Subcutaneous abdominal adipose tissue (tissue), 5 donors: ENCODE data around the gene GBE1.
A peak's percentile ranks its signal among the peaks of the same experiment; 100 is the strongest.
"Not testable (repeated sequence)": the region's sequence is repeated elsewhere in the genome, so short reads cannot be mapped to it uniquely, and the experiment has no call there.

Source experiments
- H3K27ac ChIP-seq: one replicate; pipeline ENCODE4 v1.7.0; 2013; ENCODE audit warnings: low read depth, mild to moderate bottlenecking, inconsistent platforms, low read length, moderate library complexity
- H3K27me3 ChIP-seq, 5 donors: one replicate each; pipeline ENCODE4 v1.7.0; 2013; ENCODE audit warnings: low read length in 5 of 5, inconsistent platforms in 1 of 5; ENCODE audit not compliant: control insufficient read depth in 5 of 5, insufficient read depth in 4 of 5
- H3K36me3 ChIP-seq, 5 donors: one replicate each; pipeline ENCODE4 v1.7.0; 2013; ENCODE audit warnings: low read length in 5 of 5; ENCODE audit not compliant: control insufficient read depth in 5 of 5, insufficient read depth in 5 of 5
- H3K4me1 ChIP-seq, 5 donors: one replicate each; pipeline ENCODE4 v1.7.0; 2013; ENCODE audit warnings: low read length in 5 of 5, mild to moderate bottlenecking in 3 of 5, moderate library complexity in 1 of 5; ENCODE audit not compliant: control insufficient read depth in 5 of 5, insufficient read depth in 5 of 5
- H3K4me3 ChIP-seq, 5 donors: one replicate each; pipeline ENCODE4 v1.7.0; 2013; ENCODE audit warnings: low read length in 5 of 5, low read depth in 1 of 5
- H3K9ac ChIP-seq, 5 donors: one replicate each; pipeline ENCODE4 v1.7.0; 2013; ENCODE audit warnings: low read length in 5 of 5, mild to moderate bottlenecking in 4 of 5, moderate library complexity in 3 of 5
- H3K9me3 ChIP-seq, 5 donors: one replicate each; pipeline ENCODE4 v1.7.0; 2013; ENCODE audit warnings: low read length in 5 of 5; ENCODE audit not compliant: control insufficient read depth in 5 of 5
- donor health status: healthy.
- donor health status: healthy.
- donor health status: healthy.
- donor health status: healthy.
- donor health status: healthy.

GBE1 gene

DNA sequence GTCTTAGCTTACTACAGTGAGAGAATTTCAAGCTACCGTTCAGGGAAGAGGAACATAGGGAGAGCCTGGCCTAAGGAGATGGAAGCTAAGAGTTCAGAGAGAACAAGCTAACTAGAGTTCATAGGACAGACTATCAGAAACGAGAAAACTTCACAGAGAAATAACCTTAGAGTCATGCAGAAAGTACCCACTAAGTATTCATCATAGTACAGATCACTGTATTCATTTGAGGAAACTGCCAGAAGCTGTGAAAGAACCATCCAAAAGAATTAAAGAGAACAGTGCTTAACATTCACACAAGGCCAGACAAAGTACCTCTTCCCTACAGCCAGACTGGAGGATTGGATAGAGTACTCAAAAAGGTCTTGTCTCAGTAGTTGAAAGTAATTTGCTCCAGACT, 15.2 kb upstream of the GBE1 start:
- no peaks in the 10 kb centered on the region for H3K27me3 ChIP-seq
- peaks cover 0 to 16% (median 4%) of the 10 kb centered on the region in 5 donors for H3K4me1 ChIP-seq
- H3K36me3 ChIP-seq, result no peaks in the 10 kb centered on the region
- H3K9ac ChIP-seq, result no peak overlapping the region
- no peaks in the 10 kb centered on the region for H3K9me3 ChIP-seq
- H3K27ac ChIP-seq, result no peak overlapping the region
- no peak overlapping the region for H3K4me3 ChIP-seq

DNA sequence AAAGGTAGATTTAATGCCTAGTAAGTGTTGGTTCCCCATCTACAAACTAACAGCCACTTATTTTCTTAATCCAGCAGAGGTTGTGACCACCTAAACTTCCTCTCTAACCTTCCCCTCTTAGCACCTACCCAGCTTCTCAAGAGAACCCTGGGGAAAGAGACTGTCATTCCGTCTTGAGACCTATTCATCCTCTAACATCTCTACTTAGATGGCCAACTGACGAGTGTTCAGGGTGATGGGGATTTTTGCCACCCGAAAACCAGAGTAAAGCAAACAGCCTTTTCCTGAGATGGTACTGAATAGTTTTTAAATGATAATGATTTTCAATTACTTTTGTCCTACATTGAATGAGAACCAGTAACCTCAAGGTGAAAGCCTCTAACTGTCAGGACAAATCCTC, 9.3 kb upstream of the GBE1 start:
- Histone ChIP-seq H3K4me3 (no peak overlapping the region), H3K27ac (no peak overlapping the region), H3K4me1 (peaks cover 0 to 2% (median 0%) of the 10 kb centered on the region in 5 donors), H3K9me3 (no peaks in the 10 kb centered on the region), H3K9ac (no peak overlapping the region), H3K27me3 (no peaks in the 10 kb centered on the region), H3K36me3 (no peaks in the 10 kb centered on the region)

DNA sequence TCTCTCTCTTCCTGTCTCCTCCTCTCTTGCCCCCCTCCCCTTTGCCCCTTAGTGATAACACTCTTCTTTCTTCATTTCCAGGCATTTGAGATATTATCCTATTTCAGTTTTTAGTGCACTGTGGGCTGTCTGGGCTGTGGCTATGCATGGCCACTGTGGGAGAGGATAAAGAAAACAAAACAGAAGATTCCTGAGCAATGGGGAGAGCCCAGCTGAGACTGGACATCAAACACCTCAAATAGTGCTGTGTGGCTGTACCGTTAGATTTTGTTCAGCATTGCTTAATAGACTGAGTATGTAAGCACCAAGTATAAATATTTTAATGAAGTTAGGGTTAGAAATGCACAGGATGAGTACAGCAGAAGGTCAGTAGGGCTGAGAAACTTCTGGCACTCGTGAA, 7.9 kb upstream of the GBE1 start:
- Histone ChIP-seq H3K27ac (no peak overlapping the region), H3K36me3 (no peaks in the 10 kb centered on the region), H3K27me3 (no peaks in the 10 kb centered on the region), H3K4me3 (no peak overlapping the region), H3K4me1 (peaks cover 0 to 6% (median 3%) of the 10 kb centered on the region in 5 donors), H3K9me3 (no peaks in the 10 kb centered on the region), H3K9ac (no peak overlapping the region)

DNA sequence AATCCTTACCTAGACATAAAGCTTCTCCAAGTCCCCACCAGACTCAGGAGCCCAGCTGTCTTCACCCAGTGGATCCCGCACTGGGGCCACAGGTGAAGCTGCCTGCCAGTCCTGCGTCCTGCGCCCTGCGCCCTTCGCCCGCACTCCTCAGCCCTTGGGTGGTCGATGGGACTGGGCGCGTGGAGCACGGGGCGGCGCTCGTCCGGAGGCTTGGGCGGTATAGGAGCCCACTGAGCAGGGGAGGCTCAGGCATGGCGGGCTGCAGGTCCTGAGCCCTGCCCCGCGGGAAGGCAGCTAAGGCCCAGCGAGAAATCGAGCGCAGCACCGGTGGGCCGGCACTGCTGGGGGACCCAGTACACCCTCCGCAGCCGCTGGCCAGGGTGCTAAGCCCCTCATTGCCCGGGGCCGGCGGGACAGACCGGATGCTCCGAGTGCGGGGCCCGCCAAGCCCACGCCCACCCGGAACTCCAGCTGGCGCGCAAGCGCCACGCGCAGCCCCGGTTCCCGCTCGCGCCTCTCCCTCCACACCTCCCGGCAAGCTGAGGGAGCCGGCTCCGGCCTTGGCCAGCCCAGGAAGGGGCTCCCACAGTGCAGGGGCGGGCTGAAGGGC, 5.9 kb upstream of the GBE1 start:
- H3K36me3 ChIP-seq, H3K27me3 ChIP-seq, H3K4me3 ChIP-seq, H3K27ac ChIP-seq, H3K9ac ChIP-seq, H3K9me3 ChIP-seq, H3K4me1 ChIP-seq: not testable (repeated sequence)

DNA sequence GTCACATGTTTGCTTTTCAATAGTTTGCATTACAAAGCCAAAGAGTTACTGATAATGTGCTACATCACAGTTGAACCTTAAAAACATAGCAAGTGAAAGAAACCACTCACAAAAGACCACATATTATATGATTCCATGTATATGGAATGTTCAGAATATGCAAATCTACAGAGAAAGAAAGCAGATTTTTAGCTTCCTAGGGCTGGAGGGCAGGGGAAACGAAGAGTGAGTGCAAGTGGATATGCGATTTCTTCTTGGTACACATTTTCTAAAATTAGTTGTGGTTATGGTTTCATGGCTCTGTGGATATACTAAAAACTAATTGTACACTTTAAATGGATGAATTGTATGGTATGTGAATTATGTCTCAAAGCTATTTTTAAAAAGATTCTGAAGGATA, 4.0 kb upstream of the GBE1 start:
- no peak overlapping the region for H3K27ac ChIP-seq
- no peaks in the 10 kb centered on the region for H3K36me3 ChIP-seq
- peaks cover 0 to 18% (median 16%) of the 10 kb centered on the region in 5 donors for H3K4me1 ChIP-seq

DNA sequence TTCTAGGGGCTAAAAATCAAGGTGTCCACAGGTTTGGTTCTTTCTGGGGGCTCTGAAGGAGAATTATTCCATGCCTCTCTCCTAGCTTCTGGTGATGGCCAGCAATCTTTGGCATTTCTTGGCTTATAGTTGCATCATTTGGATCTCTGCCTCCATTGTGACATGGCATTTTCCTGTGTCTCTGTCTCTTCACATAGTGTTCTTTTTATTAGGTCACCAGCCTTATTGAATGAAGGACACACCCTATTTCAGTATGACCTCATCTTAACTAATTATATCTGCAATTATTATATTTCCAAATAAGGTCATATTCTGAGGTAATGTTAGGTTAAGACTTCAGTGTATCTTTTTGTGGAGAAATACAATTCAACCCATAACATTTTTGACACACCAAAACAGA, 3.2 kb upstream of the GBE1 start:
- Histone ChIP-seq H3K4me1 (peaks cover 0 to 23% (median 23%) of the 10 kb centered on the region in 5 donors), H3K4me3 (no peak overlapping the region), H3K27me3 (no peaks in the 10 kb centered on the region), H3K27ac (no peak overlapping the region), H3K9me3 (no peaks in the 10 kb centered on the region), H3K36me3 (no peaks in the 10 kb centered on the region), H3K9ac (no peak overlapping the region)

More for the DNA sequence above, 4.0 kb upstream of the GBE1 start:
- Histone ChIP-seq H3K4me3 (no peak overlapping the region), H3K9ac (no peak overlapping the region), H3K27me3 (no peaks in the 10 kb centered on the region), H3K9me3 (no peaks in the 10 kb centered on the region)

DNA sequence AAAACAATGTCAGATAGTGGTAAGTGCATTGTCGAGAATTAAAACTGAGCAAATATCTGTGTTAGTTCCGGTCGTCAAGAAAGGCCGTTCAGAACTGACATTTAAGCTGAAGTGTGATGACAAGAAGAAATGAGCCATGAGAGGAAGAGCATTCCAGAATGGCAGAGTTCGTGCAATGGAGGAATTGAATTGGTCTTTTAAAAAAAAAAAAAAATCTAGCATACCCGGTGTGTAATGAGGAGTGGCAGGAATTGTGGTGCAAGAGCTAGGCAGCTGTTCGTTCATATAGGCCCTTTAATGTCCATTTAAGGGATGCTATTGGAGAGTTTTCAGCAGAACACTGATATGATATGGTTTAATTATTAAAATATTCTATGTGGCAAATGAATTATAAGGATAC, 2.6 kb upstream of the GBE1 start:
- Histone ChIP-seq H3K27ac (no peak overlapping the region), H3K4me1 (peaks cover 0 to 29% (median 29%) of the 10 kb centered on the region in 5 donors), H3K36me3 (no peaks in the 10 kb centered on the region), H3K27me3 (no peaks in the 10 kb centered on the region), H3K9me3 (no peaks in the 10 kb centered on the region), H3K9ac (no peak overlapping the region), H3K4me3 (no peak overlapping the region)

DNA sequence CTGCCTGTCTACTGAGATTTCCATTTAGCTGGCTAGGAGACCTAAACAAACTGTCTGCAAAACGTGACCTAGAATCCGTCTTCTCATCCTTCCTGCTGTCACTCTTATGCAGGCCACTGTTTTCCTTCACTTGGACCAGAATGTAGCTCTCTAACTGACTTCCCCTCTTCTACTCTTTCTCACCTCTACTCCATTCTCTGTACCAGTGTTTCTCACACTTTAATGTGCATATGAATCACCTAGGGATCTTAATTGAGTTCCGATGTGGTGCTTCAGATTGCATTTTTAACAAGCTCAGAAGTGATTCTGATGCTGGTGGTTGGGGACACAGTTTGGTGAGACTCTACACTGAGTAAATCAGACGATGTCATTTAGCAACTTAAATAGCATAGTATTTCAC, 1.6 kb upstream of the GBE1 start:
- H3K4me3 ChIP-seq, result no peak overlapping the region
- H3K36me3 ChIP-seq, result no peaks in the 10 kb centered on the region
- peak overlapping the region; percentile 97 for H3K27ac ChIP-seq
- H3K9me3 ChIP-seq, result no peaks in the 10 kb centered on the region
- H3K27me3 ChIP-seq, result no peaks in the 10 kb centered on the region
- H3K9ac ChIP-seq, result no peak overlapping the region
- H3K4me1 ChIP-seq, result peaks cover 4 to 39% (median 31%) of the 10 kb centered on the region in 5 donors

DNA sequence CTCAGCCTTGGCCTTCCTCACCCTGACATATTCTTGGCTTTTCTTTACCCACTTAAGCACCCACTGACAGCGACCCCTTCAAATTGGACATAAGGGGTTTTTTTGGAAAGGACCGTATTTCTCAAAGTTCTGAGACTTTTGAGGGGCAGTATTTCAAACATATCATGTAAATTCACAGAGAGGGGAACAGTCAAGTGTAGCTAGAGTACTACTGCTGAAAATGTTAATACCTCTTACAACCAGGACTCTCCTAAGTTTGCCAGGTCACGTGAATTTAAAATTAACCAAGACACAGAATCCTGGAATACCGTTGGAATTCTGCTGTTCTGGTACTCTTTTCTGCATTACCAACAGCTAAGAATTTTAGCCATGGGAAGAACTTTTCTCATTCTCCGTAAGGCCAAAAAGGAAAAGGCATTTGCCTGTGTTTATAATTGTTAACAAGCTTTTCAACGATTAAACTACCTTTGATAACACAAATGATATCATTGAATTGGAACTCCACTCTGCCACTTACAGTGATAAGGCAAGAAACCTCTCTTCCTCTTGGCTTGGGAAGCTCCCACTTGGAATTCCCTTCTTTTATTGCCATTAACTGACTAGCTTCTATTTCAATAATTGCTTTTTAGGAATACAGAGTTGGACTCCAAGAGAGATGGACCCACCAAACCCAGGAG, 597 bp upstream of the GBE1 start:
- Histone ChIP-seq H3K27me3 (no peaks in the 10 kb centered on the region), H3K36me3 (peaks cover 0 to 6% (median 4%) of the 10 kb centered on the region in 5 donors), H3K4me3 (peak overlapping the region; percentile 70 to 86 (median 79)), H3K9me3 (no peaks in the 10 kb centered on the region), H3K4me1 (peaks cover 4 to 48% (median 41%) of the 10 kb centered on the region in 5 donors), H3K27ac (peak overlapping the region; percentile 97), H3K9ac (peak overlapping the region; percentile 65 to 98 (median 93))

DNA sequence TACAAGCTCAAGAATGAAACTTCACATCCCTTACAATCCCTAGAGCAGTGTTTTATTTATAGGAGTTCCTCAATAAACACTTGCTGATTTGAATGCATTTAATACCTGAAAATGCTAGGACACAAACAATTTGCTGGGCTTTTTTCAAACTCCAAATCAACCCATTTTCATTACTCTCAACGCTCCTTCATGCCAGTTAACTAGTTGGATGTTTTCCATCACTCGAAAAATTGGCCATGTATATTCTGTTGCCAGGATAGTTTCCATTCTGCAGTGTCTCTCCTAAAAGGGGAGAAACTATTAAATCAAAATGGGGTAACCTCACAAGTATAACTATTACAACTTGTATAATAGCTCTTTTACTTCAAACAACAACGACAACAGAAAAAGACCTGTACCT, 1.2 kb downstream of the GBE1 start:
- Histone ChIP-seq H3K4me3 (peak overlapping the region; percentile 70 to 86 (median 83)), H3K27me3 (no peaks in the 10 kb centered on the region), H3K36me3 (peaks cover 0 to 9% (median 4%) of the 10 kb centered on the region in 5 donors), H3K4me1 (peaks cover 4 to 54% (median 49%) of the 10 kb centered on the region in 5 donors), H3K9me3 (no peaks in the 10 kb centered on the region), H3K9ac (peak overlapping the region; percentile 87 to 98 (median 93)), H3K27ac (peak overlapping the region; percentile 97)
